HG03571 (cell line): ENCODE results near the gene CFAP141.
"Not testable (repeated sequence)": the region's sequence is repeated elsewhere in the genome, so short reads cannot be mapped to it uniquely, and the experiment has no call there.

Source experiments
- ATAC-seq: cut with Tn5 transposase; IDR thresholded peaks from one replicate; pipeline ENCODE4 v1.9.1; 2021; ENCODE audit not compliant: unreplicated experiment

Gene CFAP141

DNA sequence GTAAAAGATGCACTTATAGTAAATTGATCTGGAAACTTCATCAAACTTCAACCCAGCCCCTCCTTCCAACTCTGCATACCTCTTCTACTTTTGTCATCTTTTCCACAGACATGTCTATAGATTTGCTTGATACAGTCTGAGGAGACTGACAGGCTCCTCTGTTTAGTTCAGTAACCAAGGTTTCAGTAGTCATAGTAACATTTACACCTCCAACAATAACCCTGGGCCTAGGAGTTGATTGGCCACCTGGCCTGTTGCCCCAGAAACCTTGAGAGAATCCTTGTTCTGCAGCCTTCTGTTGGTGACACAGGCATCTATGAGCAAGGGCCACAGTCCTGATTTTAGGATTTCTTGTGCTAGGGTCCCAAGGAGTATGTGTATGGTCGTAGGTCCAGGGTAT is at the start of gene CFAP141:
CFAP141 (minus strand) TSS at position 138 of the 400 bp plus-strand sequence; CDS start at position 112, 26 bp downstream.
- ATAC-seq = no peak

DNA sequence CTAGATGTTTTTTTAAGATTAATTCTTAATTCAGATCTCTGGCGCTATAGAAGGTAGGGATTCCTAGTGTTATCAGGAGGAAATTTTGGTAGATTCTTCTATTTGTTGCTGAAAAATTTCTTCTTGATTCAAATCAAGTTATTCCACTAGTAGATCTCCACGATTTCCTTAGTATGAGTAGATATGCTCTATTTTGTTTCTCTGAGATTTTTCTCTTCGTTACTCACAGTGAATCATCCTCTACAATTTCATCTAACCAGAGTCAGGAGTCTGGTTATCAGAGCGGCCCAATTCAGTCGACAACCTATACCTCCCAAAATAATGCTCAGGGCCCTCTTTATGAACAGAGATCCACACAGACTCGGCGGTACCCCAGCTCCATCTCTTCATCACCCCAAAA is 47.5 kb upstream of the CFAP141 start:
- no peak for ATAC-seq

DNA sequence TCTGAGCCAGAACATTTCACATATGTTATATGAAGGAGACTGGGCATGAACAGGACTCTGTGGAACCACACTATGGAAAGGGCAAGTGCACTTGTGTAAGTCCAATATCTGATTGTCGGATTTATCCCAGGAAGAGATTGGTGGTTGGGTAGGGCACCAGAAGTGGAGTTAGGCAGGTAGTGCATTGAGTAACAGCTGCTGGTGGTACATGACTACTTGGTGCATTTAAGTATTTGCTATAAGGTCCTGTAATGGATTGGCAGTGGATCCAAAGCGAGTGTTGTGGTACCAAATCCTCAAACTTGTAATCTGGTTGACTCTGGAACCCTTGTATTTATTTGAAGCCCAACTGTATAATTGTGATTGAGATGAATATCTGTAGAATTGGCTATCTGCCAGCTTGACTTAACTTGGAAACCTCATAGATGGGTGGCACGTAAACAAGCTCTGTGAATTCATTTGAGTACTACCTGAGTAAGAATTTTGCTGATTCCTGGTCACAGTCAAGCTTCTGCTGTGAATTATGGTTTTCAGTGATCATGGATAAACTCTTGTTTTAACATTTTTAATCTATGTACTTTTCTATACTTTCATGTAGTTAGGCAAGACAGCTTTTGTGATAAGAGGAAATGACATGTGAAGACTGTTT is 35.7 kb upstream of the CFAP141 start:
- no peak for ATAC-seq

DNA sequence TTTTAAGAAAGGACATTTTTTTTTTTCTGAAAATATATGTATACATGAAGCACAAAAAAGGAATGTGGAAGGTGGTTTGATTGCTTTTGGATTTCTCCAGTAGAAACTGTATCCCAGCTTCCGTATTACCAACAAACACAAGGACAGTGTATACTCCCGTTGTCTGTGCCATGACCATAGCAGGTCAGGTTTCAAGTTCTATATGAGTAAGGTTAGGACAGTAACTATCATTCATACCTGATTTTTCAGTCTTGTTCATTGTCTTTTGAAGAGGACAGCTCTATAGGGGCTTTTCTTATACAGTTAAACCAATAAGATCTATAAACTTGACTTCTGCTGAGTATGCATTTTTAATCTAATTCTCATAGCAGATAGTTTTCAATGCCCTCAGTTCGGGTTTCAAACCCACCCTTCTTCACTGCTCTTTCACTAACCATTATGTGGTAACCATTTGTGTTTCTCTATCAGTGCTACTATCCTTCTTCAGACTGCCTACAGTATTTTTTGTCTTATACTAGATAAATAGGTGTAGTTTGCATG is 34.2 kb upstream of the CFAP141 start:
- ATAC-seq = no peak

DNA sequence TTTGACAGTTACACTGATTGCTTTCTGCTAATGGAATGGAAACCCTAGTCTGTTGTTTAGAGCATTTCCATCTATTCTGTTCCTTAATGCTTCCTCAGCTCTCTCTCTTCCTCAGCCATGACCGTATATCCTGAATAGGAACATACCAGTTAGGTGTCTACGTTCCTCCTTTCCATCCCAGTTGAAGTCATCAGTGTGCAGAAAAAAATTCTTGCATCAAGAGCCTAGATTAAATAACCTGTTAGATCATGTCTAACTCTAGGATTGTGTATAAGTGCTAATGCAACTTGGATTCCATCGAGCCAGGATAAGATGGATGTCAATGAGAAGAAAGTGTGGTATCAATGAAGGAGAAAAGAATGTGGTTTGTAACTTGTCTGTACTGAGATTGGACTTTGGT is 33.4 kb upstream of the CFAP141 start:
- ATAC-seq = no peak

DNA sequence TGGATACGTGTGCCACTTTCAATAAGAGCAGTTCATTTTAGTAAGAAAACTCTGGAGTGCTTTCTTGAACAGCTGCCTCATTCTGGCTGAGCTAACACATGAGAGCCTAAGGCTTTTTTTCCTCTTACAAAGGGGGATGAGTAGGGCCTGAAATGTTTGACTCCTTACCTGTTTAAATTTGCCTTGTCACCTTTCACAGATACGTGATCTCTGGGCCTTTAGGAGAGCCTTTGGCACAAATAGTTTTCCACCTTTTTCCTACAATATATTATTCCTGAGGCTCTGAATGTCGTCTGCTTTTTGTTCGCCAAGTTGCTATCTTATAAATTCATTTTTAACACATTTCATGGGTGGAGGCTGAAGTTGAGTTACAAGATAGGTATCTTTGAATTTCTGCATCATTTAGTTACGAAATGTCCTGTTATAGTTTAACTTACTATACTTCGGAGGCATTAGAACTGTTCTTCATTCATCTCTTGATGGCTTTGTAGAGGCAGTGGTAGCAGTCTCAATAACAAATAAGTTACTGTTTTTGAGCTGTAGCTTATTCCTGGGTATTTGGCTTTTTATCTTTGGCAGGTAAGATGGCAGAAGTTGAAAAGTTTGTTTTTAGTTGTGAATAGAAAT is 31.9 kb upstream of the CFAP141 start:
- ATAC-seq = no peak

DNA sequence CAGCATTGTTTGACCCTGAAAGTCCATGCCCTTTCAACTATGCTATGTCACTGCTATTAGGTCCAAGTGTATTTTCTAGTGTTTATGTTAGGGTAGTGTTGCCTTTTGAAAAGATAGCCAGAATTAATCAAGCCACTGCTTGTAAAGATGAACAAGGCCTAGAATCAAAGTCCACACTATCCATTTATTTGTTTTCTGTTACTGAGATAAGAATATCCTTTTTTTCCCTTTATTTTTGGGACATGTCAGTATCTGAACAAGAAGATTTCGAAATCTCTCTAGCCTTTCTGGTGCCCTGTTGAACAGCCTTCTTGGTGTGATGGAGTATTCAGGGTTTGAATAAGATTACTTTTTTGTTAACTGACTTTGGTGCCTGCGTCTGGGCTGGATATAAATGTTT is 31.3 kb upstream of the CFAP141 start:
- no peak for ATAC-seq

DNA sequence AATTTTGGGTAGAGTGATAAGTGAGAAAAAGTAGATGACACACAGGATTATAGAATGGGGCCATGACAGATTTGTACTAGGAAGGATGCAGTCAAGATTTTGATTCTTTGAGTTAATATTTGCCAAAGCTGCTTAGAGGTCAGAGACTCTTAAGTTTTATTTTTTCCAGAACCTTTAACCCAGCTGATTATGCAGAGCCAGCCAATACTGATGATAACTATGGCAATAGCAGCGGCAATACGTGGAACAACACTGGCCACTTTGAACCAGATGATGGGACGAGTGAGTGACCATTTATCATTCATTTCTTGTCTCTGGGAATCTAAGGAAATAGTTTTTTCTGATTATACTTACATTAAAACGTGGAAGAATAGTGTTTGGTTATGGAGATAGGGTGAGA is 30.7 kb upstream of the CFAP141 start:
- no peak for ATAC-seq

DNA sequence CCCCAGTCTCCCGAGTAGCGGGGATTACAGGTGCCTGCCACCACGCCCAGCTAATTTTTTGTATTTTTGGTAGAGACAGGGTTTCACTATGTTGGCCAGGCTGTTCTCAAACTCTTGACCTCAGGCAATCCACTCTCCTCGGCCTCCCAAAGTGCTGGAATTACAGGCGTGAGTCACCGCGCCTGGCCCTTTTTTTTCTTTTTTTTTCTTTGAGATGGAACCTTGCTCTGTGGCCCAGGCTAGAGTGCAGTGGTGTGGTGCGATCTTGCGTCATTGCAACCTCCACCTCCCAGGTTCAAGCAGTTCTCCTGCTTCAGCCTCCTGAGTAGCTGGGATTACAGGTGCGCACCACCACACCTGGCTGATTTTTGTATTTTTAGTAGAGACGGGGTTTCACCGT is 27.0 kb upstream of the CFAP141 start:
- not testable (repeated sequence) for ATAC-seq

DNA sequence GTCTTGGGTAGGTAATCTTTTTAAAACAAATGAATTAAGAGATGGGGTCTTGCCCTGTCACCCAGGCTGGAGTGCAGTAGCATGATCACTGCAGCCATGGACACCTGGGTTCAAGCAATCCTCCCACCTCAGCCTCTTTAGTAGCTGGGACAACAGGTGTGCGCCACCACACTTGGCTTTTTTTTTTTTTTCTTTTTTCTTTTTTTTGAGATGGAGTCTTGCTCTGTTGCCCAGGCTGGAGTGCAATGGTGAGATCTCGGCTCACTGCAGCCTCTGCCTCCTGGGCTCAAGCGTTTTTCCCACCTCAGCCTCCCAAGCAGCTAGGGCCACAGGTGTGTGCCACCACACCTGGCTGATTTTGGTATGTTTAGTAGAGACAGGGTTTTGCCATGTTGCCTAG is 25.0 kb upstream of the CFAP141 start:
- not testable (repeated sequence) for ATAC-seq

DNA sequence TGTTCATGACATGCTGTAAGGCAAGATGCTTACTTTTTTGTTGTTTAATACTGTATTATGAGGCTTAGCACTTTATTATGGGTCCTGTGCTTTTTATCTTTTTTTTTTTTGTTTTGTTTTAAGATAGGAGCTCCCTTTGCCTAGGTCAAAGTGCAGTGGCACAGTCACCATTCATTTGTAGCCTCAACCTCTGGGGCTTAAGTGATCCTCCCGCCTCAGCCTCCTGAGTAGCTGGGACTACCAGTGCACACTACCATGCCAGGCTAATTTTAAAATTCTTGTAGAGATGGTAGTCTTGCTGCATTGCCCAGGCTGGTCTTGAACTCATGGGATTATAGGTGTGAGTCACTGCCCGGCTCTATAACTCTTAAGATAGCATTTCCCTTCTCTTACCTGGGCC is 19.2 kb upstream of the CFAP141 start:
- ATAC-seq = no peak

DNA sequence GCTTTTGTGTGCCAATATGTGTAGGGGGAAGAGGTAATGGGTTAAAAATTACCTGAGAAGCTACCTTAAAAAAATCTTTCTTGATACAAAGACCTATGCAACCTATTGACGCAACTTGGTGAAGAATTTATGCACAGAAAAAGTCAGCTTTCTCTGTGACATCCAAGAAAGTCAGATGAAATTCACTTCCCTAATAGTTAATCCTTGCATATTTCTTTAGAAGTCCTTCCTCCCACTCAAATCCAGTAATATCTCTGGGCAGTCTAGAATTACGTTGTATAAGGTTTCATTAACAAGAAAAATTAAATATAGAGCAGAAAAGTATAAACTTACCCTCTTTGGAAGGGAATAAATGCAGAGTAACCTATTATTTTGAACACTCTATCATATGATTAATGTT is 17.5 kb upstream of the CFAP141 start:
- ATAC-seq = no peak

DNA sequence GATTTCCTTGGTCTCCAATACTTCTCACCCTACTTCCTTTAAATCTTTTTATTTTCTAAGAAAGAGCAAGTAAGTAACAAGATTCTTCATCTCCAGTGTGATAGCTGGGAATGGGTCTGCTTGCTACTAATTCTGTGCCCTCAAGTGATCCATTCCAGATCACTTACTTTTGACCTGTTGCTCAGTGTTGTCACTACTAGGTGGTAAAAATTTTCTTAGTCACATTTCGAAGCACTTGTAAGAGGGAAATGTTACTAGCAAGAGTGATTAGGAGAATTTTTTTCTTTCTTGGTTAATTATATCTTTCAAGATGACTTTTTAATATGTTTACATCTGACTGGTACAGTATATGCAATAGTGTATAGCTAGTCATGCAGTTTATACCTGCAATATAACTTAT is 16.8 kb upstream of the CFAP141 start:
- ATAC-seq = no peak

DNA sequence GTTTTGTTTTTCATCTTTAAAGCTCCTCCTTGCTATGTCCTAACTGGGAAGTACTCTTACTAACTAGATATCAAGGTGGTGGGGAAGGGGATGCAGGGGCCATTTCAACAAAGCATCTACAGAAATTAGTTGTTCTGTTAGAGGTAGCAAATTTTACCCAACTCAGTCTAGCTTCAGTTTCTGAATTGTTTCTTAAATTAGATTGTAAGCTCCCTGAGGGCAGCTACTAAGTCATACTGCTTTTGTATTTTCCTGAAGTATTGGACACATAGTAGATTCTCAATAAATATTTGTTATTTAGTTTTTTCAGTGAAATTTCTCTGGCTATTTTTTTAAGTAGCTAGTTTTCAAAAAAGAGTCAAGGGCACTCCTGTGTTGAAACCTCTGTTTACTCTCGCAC is 16.4 kb upstream of the CFAP141 start:
- no peak for ATAC-seq

DNA sequence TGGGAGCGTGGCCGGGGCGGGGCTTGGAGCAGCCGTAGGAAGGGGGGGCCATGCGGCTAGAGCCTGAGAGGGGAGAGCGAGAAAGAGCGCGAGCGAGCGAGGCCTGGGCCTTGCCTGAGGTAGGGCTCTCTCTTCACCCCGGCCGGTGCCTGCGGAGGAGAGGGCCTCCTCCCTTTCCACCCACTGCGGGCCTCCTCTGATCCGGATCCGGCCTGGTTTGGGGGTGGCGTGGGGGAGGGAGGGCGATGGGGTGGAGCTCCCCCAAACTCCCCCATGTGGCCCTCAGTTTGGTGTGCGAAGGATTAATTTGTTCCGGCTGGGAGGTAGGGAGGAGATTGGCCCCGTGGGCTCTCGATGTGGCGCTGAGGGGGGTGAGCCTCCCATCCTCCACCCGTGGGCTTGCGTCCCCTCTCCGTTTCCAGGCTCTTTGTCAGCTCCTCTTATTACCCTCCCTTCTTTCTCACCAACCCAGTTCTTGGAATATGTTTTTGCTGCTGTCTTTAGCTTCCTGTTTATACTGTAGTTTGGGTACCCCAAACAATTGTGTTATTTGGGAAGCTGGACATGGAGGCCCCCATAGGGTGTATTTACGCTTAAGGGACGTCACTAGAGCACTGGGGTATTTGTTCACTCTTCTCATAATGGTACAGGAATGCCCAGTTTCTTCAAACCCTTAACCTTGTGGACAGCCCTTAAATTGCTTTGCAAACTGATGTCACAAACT is 15.3 kb upstream of the CFAP141 start:
- peak; percentile 18 for ATAC-seq

DNA sequence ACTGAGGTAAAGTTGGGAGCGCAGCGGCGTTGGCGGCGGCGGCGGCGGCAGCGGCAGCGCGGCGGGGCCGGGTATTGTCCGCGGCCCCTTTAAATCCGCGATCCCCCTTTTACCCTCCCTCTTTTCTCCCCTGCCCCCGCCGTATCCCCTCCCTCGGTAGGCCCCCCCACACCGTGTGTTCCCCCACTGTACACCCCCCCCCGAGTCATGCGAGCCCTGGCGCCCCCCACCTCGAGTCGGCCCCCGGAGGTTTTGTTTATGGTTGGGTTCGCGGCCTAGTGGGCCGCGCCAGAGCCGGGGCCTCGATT is 14.8 kb upstream of the CFAP141 start:
- no peak for ATAC-seq

DNA sequence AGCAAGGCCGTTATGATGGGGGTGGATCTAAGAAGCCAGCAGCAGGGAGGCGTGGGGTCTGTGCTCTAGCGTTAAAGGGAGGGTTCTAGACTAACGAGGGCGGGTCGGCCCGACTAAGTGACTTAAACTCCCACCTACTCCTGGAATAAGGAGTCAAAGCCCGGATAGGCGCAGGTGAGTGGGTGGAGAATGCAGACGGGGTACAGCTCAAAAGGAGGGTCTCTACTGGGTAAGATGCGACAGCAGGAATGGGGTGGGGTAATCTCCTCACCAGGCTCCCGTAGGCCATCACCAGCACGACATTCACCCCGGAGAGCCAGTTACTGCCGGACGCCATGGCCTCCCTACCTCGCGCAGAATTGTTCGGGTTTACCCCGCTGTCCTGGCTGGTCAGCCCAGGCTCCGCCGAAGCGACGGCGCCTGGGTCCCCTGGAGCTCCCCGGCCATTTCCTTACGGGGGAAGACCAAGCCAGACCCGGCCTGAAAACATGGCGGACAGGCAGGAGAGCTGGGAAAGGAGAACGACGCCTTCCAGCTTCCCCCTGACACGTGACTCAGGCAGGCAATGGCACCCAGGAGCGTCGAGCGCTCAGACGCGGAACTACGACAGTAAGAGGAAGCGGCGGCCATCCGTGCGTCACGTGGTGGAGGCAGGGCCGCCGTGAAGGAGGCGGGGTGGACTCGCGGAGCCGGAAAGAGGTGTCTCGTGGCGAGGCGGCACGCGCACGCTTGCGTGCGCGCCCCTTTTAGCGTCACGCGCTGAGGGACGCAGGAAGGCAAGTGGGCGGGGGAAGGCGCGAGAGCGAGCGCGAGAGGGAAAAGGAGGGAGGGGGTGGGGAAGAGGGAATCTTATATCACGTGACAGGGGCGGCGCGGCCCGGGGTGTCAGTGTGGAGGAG is 14.2 kb upstream of the CFAP141 start, which contains the start of gene UBAP2L:
UBAP2L (plus strand) TSS at position 885 of the 899 bp plus-strand sequence. CDS start 4,169 bp downstream, outside the sequence.
- peak; percentile 76 for ATAC-seq

DNA sequence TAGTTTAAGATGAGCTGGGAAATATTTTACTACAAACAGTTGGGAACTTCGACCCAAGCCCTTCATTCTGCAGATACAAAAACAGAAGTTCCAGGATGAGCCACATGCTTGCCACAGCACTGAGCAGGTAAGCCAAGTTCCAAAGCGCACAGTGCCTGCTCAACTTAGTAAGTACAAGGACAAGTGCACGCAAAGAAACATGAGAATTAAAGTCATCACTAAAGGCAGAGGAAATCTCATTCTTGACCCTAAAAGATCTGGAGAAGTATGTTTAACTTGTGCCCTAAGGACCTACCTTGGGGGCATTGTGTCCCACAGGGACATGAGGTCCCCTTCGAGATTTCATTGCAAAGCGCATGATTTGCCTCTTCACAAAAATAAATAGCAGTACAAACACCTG is 13.4 kb upstream of the CFAP141 start:
- ATAC-seq = no peak

DNA sequence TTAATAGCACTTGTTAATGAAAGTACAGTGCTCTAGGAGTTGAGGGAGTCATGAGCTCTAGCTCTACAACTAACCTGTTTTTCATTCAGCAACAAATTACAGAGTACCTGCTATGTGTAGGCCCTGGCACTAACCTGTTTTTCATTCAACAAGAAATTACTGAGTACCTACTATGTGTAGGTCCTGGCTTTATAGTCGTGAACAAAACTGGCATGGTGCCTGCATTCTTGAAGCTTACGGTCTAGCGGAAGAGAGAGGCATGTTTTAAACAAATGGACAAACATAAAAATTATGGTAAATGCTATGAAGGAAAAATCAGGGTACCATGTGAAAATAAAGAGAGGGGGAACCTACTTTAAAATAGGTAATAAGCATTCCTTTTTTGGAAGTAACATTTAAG is 12.4 kb upstream of the CFAP141 start:
- no peak for ATAC-seq

DNA sequence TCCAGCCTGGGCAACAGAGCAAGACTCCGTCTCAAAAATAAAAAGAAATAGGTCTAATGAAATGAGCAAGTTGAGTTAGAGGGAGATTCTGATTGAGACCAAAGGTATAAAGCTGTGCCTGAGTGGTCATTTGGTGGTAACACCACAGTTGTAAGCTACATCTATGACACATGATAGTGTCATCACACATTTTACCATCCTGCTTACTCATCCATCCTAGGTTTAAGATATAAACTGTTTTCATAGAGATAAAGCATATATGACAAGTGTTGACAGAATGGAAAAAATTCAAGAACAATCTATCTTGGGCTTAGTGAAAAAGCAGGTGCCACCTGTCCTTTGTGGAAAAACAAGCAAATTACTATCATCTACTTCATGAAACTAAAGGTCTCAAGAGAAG is 7.1 kb upstream of the CFAP141 start:
- no peak for ATAC-seq

DNA sequence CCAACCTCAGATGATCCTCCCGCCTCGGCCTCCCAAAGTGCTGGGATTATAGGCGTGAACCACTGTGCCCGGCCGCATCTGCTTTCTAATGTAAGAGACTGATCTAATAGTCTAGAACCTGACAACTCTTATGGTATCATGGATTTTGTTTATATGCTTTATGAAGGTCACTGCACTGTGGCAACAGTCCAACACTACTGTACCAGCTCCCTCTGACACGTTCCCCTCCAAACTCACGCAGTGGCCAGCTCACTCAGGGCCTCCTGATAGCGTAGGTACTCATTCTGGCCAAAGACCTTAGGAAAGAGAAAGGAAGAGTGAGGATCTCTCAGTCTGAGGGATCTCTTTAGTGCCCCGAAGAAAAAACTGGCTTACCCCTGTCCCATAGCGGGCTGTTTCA is 6.0 kb upstream of the CFAP141 start:
- no peak for ATAC-seq
